ENCODE measurements around the gene IL2RG. TPM values are rescaled to one million over a fixed set of nuclear protein-coding genes. Genes with fewer than 3 reads are reported as not detected.

The IL2RG gene
- total RNA-seq, 1 experiment from 2014 or later = not detected

GRCh38 chrX:71117358-71117757 is 6.0 kb upstream of the IL2RG start:
- Histone ChIP-seq H3K18ac (ENCODE audit: insufficient read length, low read depth, low read length) (no peak overlapping the region), H2AFZ (ENCODE audit: low read length) (no peak overlapping the region), H2BK20ac (ENCODE audit: low read depth, low read length, poor library complexity, severe bottlenecking) (no peak overlapping the region), H3T11ph (ENCODE audit: low read length) (no peak overlapping the region), H3K23me2 (ENCODE audit: insufficient read length, low read depth, low read length, poor library complexity, severe bottlenecking) (peaks cover 2% of the 10 kb centered on the region), H3K56ac (ENCODE audit: insufficient read length, low read depth, low read length) (no peak overlapping the region), H3K79me2 (ENCODE audit: insufficient read depth, low read length) (no peaks in the 10 kb centered on the region), H3K14ac (ENCODE audit: insufficient read depth, low read length) (no peak overlapping the region), H2AK5ac (ENCODE audit: insufficient read length, low read length) (no peak overlapping the region), H2BK12ac (ENCODE audit: insufficient read length, low read depth, low read length) (no peak overlapping the region), H3K9ac (ENCODE audit: extremely low read depth, insufficient read length, low read length) (no peak overlapping the region), H3K4me2 (ENCODE audit: insufficient read depth, insufficient read length, low read length) (peak overlapping the region; percentile 50), H2BK5ac (ENCODE audit: insufficient read length, low read length) (no peak overlapping the region), H3K79me1 (ENCODE audit: insufficient read depth, low read depth, low read length, poor library complexity, severe bottlenecking) (no peaks in the 10 kb centered on the region), H4K91ac (ENCODE audit: insufficient read length, low read depth, low read length) (no peak overlapping the region), H3K27me3 (ENCODE audit: insufficient read depth, low read length) (no peaks in the 10 kb centered on the region), H3K4me1 (ENCODE audit: insufficient read depth, low read length) (no peaks in the 10 kb centered on the region), H4K5ac (ENCODE audit: insufficient read length, low read depth, low read length) (no peak overlapping the region), H3K27ac (ENCODE audit: insufficient read length, low read depth, low read length) (no peak overlapping the region), H2BK120ac (ENCODE audit: low read depth, low read length, poor library complexity, severe bottlenecking) (no peak overlapping the region), H3K9me3 (ENCODE audit: control insufficient read depth, low read depth, low read length) (peaks cover 26% of the 10 kb centered on the region), H4K20me1 (ENCODE audit: control insufficient read depth, insufficient read depth, insufficient read length) (no peaks in the 10 kb centered on the region), H4K8ac (replicated peaks; ENCODE audit: insufficient read length, low read depth, low read length) (no peak overlapping the region), H3K23ac (ENCODE audit: insufficient read length, low read depth, low read length) (no peak overlapping the region), H2BK15ac (ENCODE audit: low read depth, low read length) (no peak overlapping the region), H3K4ac (ENCODE audit: low read depth, low read length) (no peak overlapping the region)
- DNase-seq = no peak
- peaks cover 3 to 4% of the 10 kb centered on the region in 2 experiments; a peak in 2 of 4 replicates for H3K4me1 Mint-ChIP-seq
- no CpG with 5 or more reads among the region's 10 CpGs for WGBS (ENCODE audit: extremely low coverage, insufficient read length, low lambda C conversion rate)
- H3K36me3 Mint-ChIP-seq (ENCODE audit: insufficient read depth in 1 of 3, low read depth in 3 of 3) = peaks cover 14 to 25% (median 20%) of the 10 kb centered on the region in 3 experiments; a peak in 6 of 7 replicates
- peaks cover 48 to 55% of the 10 kb centered on the region in 2 experiments for H3K9me3 Mint-ChIP-seq
- peak overlapping the region in 1 of 2 experiments; percentile 42; a peak in 1 of 5 replicates for H3K4me3 Mint-ChIP-seq
- H3K27ac Mint-ChIP-seq = no peak overlapping the region
- no peak for TF ChIP-seq CTCF (conservative IDR thresholded peaks at IDR 0.05)
- peaks cover 50% of the 10 kb centered on the region for H3K27me3 Mint-ChIP-seq (ENCODE audit: low read depth)
